DND-41 (cell line): ENCODE measurements around the gene TXNDC11.

ENCODE experiments used
- CTCF ChIP-seq: IDR thresholded peaks from 2 replicates; pipeline ENCODE4 v1.5.1; 2012; ENCODE audit warnings: borderline replicate concordance, low read length, moderate library complexity, mild to moderate bottlenecking; ENCODE audit not compliant: poor library complexity, severe bottlenecking; ENCODE audit errors: extremely low read depth
- EZH2 ChIP-seq: IDR thresholded peaks from 3 replicates; pipeline ENCODE4 v1.6.1; 2012; ENCODE audit warnings: borderline replicate concordance, low read depth, mild to moderate bottlenecking, moderate library complexity, low read length, inconsistent platforms; ENCODE audit not compliant: severe bottlenecking

GRCh38 chr16:11752856-11753255, 10.2 kb upstream of the TXNDC11 start:
- TF ChIP-seq EZH2 (no peak), CTCF (no peak)
